AG09319 (cell line): ENCODE data around the gene MAP1B.

ENCODE experiments used
- DNase-seq: peaks from one replicate; pipeline ENCODE4 v3.0.0-alpha.2; 2010; ENCODE audit warnings: low read depth; ENCODE audit errors: extremely low read depth
- CTCF ChIP-seq: IDR thresholded peaks from 2 replicates; pipeline ENCODE4 v1.5.1; 2011; ENCODE audit warnings: low read depth, mild to moderate bottlenecking, inconsistent platforms, low read length, moderate library complexity

Gene MAP1B

GRCh38 chr5:72122602-72123001 is 15.3 kb downstream of the MAP1B start:
- TF ChIP-seq CTCF: no peak

GRCh38 chr5:72123764-72124376 is 16.6 kb downstream of the MAP1B start:
- no peak for DNase-seq
- no peak for TF ChIP-seq CTCF

More at GRCh38 chr5:72122602-72123001, 15.3 kb downstream of the MAP1B start:
- no peak for DNase-seq

GRCh38 chr5:72125271-72125940 is 18.1 kb downstream of the MAP1B start:
- TF ChIP-seq CTCF: no peak
- DNase-seq: no peak

- no peak for TF ChIP-seq CTCF
- no peak for DNase-seq
Observed at GRCh38 chr5:72125941-72126620, 18.8 kb downstream of the MAP1B start.

- TF ChIP-seq CTCF: no peak
- DNase-seq: no peak
Observed at GRCh38 chr5:72126796-72127195, 19.5 kb downstream of the MAP1B start.

- no peak for DNase-seq
- no peak for TF ChIP-seq CTCF
Observed at GRCh38 chr5:72129725-72130124, 22.4 kb downstream of the MAP1B start.

- DNase-seq: peak; percentile 69
- TF ChIP-seq CTCF: no peak
Observed at GRCh38 chr5:72130351-72130761, 23.1 kb downstream of the MAP1B start.
